IPS-18c (cell line): ENCODE measurements around the gene SPDYA.
A peak's percentile ranks its signal among the peaks of the same experiment; 100 is the strongest.
"Not testable (repeated sequence)": the region's sequence is repeated elsewhere in the genome, so short reads cannot be mapped to it uniquely, and the experiment has no call there.

Experiments used
- H3K4me3 ChIP-seq: 2 replicates; pipeline ENCODE4 v1.7.0; 2013; ENCODE audit warnings: low read depth, mild to moderate bottlenecking, low read length, moderate library complexity; ENCODE audit not compliant: insufficient read depth
- H3K9me3 ChIP-seq: one replicate; pipeline ENCODE4 v1.6.1; 2013; ENCODE audit warnings: mild to moderate bottlenecking, low read length, moderate library complexity; ENCODE audit not compliant: control insufficient read depth, insufficient read depth

SPDYA gene

DNA sequence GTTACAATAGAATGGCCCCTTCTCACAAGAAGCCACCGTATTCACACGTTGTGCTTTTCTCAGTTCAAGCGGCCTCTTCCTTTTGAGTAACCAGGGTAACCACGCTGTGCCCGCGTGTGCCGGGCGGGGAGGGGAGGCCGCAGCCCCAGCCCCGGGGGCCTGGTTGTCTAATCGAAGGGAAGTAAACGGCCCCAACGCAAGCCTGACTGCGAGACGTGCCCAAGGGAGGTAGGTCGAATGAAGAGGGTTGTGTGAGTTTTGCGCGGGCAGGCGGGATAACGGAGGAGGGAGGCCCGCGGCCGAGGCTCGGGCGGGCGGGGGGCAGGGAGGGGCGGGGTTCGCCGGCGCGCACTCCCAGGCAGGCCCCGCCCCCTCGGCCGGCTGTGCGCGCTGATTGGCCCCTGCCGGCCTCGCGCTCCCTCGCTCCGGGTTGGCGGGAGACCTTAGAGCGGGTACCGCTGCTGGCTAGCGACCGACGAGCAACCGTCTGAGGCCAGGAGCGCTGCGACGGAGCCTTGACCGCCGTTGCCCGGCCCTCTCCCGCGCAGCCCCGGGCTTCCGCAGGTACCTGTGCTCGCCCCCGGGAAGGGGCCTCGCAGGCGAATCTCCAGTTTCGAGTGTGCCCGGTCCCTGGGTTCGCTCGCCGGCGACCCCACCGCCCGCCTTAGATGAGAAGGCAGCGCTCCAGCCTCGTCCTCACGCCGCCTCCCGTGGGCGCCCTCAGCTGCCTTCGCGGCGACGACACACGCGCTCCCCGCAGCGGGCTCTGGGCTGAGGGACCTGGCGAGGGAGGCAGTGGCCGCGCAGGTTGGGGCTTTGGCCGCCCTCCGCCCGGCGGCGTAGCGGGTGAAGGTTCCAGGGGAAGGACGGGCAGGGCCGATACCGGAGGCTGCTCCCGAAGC lies at the start of gene SPDYA:
TSS of gene SPDYA (plus strand) at position 451 of the 902 bp plus-strand sequence. CDS start 5,181 bp downstream, outside the sequence.
- Histone ChIP-seq H3K4me3 (peak within 1 kb of the TSS; percentile 39), H3K9me3 (no peaks in the 10 kb centered on the region)

DNA sequence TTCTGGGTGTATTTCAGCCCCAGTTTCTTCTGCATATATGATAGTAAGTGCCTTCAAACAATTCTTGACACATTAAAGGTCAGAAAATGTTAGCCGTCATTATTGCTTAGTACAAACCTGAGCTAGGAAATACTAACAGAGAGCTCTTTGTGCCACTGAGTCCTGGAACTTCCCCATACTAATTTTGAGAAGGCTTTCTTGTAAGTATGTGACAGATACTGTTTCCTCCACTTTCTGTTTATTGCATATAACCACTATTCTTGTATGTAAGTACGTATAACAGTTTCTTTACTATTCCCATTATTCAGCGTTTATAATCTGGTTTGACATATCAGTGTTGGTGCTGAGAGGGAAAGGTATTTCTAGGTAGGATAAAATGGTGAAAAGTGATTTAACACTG lies 49.2 kb upstream of the SPDYA start:
- Histone ChIP-seq H3K4me3 (no peak overlapping the region), H3K9me3 (no peaks in the 10 kb centered on the region)

DNA sequence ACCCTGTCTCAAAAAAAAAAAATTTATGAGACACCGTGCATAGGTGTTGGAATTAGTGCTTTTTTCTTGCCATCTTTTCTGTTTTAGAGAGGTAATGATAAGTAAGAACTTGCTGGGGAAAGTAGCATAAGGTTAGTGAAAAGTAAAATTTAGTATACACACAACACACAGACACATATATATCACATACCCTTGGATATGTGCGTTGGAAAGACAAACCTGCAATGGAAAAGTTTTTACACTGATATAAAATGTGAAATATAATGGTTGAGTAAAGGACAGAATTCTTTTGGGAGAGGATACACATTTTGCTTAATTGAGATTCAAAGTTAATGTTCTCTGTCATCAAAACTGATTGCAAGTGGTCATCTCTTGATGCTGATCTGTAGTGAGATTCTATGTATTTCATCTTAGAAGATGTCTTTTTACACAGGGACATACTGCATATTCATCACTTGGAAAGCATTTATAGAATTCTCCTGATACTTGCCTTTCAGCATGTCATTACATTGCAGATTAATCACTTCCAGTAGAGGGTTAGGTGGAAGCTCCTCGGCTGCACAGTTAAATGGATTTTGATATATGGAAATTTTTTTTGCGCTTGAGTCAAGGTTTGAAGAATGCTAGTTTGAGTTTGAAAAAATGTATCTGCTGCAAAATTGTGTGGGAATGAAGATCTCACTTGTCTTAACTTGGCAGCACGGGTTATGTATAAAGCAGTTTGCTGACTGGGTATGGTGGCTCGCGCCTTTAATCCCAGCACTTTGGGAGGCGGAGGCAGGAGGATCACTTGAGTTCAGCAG lies 45.5 kb upstream of the SPDYA start:
- H3K4me3 ChIP-seq, result no peak overlapping the region
- H3K9me3 ChIP-seq, result no peaks in the 10 kb centered on the region

DNA sequence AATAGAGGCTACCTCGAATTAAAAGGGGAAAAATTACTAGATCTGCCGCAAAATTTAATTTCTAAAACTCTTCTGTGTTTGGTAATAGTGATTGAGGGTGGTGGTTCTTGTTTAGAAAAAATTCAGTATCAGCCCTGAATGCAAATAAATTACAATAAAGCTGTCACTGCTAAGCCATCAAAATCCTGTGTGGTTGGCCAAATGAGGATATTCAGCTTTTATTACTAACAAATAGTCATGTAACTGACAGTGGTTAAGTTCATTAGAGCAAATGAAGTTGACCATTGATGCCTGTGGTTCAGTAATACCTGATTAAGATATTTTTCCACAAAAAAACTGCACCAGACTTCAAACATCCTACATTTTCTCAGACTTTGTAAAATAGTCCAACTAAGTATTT lies 44.6 kb upstream of the SPDYA start:
- Histone ChIP-seq H3K4me3 (no peak overlapping the region), H3K9me3 (no peaks in the 10 kb centered on the region)

DNA sequence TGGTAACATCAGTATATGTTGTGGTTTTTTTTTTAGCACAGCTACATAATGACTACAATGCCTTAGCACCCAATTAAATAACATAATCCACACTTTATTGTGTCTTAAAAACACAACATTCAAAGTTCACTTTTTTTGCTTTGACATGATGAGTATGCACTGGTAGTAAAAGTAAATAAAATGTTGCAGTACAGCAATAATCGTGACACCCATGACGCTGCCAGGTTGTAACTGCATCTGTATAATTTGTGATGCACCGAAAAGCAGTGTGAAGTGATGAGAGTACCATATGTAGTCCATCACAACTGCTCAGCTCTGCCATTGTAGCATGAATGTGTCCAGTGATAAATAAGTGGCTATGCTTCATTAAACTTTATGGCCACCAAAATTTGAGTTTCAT lies 43.3 kb upstream of the SPDYA start:
- H3K4me3 ChIP-seq, result no peak overlapping the region

DNA sequence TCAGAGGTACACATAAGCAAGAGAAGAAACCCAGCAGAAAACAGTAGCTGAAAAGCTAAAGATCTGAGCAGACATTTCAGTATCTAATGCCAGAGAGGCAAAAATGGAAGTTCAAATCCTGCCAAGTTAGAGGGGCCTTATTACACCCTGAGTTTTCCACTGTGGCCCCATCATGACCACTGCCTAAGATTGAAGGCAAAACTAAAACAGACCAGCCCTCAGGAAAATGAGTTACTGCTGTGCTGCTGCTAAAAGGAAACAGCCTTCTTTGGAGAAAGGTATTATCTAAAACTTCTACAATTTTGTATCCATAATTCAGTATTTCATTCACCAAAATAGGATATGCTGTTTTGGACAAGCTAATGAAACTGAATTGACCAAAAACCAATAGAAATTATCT lies 42.2 kb upstream of the SPDYA start:
- Histone ChIP-seq H3K9me3 (no peaks in the 10 kb centered on the region), H3K4me3 (no peak overlapping the region)

More for the DNA sequence above, 43.3 kb upstream of the SPDYA start:
- no peaks in the 10 kb centered on the region for H3K9me3 ChIP-seq

DNA sequence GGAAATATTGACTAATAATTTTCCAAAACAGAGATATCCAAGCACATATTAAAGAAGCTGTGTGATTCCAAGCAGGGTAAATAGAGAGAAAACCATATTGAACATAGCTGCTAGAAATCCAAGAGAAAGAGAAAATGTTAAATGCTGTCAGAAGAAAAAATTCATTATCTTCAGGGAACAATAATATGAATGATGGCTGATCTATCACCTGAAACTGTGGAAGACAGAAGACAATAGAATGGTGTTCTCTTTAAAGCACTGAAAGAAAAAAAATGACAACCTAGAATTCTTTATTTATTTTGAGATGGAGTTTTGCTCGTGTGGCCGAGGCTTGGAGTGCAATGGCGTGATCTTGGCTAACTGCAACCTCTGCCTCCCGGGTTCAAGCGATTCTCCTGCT lies 41.7 kb upstream of the SPDYA start:
- Histone ChIP-seq H3K9me3 (no peaks in the 10 kb centered on the region), H3K4me3 (no peak overlapping the region)

DNA sequence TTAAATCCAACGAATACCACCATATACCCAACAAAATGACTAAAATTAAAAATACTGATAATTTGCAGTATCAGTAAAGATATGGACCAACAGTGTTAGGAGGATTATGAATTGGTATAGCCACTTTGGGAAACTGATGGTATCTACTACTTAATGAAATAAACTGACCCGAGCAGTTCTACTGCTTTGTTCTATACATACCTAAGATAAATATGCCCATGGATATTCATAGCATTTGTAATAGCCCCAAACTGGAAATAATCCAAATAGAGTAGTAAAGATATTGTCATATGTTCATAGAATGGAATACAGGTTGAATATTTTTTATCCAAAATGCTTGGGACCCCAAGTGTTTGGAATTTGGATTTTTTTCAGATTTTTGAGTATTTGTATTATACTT lies 38.3 kb upstream of the SPDYA start:
- Histone ChIP-seq H3K4me3 (no peak overlapping the region), H3K9me3 (no peaks in the 10 kb centered on the region)

DNA sequence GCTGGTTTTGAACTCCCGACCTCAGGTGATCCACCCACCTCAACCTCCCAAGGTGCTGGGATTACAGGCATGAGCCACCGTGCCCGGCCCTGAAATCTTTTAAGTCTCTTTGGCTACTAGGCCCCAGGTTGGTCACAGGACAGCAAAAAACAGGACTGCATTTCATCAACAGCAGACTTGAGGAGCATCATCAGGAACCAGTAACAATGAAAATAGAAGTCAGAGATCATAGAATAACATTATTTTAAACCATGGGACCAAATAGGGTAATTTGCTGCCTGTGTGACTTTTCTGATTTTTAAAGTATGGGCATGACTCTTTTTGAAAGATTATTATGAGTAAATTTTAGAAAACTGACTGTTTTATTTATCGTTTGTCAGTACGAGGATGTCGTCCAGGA lies 34.2 kb upstream of the SPDYA start:
- no peak overlapping the region for H3K4me3 ChIP-seq
- no peaks in the 10 kb centered on the region for H3K9me3 ChIP-seq

DNA sequence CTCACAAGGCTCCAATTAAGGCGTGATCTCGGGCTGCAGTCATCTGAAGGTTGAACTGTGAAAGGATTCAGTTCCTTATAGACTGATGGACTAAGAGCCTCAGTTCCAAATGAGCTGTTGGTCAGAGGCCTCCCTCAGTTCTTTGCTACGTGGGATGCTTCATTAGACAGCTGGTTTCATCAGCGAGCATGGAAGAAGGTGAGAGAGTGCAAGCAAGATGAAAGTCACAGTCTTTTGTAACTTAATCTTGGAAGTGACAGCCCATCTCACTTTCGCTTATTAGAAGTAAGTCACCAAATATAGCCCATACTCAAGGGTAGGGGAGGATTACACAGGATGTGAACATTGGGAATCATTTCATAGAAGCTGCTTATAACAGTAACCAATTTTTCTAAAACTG lies 32.2 kb upstream of the SPDYA start:
- Histone ChIP-seq H3K9me3 (no peaks in the 10 kb centered on the region), H3K4me3 (no peak overlapping the region)

DNA sequence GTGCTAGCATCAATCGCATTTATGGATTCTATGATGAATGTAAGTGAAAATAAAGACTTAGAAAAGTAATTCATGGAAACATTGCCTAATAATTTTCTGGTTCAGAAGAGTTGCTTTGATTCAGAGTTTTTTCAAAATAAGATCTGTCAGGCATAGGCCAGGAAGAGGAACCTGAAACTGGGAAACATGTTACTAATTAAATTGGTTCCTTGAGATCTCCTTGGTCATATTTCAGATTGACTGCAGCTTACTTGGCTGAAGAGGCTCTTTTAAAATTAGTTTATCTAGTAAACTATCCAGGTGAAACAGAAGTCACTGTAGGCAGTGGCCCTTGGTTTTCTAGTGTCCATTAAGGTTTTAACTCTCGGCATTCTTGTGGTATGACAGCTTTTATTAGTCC lies 31.6 kb upstream of the SPDYA start:
- no peaks in the 10 kb centered on the region for H3K9me3 ChIP-seq

DNA sequence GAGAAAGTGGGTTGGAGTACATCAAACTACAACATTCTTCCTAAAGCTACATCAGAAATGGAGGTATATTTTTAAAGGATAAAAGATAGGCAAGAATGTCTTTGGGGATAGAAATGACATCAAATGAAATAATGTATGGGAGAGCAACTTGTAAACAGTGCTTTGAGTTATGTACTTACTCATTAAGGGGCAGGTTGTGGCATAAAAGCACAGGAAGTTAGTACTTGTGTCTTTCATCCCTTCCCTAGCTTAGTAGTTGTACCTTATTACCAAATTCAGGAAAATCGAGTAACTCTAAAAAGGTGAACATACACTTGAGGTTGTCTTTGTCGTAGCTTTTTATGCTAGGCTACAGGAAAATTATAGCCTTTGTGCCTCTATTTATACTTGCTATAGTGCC lies 30.1 kb upstream of the SPDYA start:
- Histone ChIP-seq H3K9me3 (no peaks in the 10 kb centered on the region), H3K4me3 (no peak overlapping the region)

More for the DNA sequence above, 31.6 kb upstream of the SPDYA start:
- H3K4me3 ChIP-seq, result no peak overlapping the region

DNA sequence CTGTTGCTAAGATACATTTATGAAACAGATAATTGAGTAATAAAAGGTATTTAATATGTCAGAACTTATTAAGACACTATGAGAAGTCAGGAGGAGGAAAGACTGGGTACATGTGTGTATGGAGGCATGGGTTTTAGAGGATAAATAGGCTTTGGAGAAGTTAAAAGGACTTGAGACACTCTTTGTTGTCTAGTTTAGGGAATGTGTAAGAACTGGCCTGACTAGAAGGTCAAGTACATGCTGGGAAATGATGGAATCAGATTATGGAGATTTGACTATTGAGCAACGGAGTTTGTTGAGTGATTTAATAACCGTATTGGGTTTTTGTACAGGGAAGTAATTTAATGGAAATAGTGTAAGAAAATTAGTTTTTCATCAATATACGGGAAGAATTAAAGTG lies 28.2 kb upstream of the SPDYA start:
- H3K4me3 ChIP-seq, result no peak overlapping the region
- H3K9me3 ChIP-seq, result no peaks in the 10 kb centered on the region

DNA sequence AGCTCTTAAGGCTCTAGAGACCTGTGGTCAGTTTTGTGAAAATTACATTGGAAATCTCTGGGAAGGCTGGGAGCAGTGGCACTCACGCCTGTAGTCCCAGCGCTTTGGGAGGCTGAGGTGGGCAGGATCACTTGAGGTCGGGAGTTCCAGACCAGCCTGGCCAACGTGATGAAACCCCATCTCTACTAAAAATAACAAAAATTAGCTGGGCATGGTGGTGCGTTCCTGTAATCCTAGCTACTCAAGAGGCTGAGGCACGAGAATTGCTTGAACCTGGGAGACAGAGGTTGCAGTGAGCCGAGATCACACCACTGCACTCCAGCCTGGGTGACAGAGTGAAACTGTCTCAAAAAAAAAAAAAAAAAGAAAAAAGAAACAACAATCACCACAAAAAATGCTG lies 26.1 kb upstream of the SPDYA start:
- not testable (repeated sequence) for H3K9me3 ChIP-seq, H3K4me3 ChIP-seq

DNA sequence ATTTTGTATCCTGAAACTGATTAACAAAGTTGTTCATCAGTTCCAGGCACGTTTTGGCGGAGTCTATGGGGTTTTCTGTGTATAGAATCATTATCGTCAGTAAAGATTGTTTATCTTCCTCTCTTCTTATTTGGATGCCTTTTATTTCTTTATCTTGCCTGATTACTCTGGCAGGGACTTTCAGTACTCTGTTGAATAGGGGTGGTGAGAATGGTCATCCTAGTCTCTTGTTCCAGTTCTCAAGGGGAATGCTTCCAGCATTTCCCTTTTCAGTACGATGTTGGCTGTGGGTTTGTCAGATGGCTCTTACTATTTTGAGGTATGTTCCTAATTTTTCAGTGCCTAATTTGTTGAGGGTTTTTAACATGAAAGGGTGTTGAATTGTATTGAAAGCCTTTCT lies 14.0 kb upstream of the SPDYA start:
- no peaks in the 10 kb centered on the region for H3K9me3 ChIP-seq
- no peak overlapping the region for H3K4me3 ChIP-seq

DNA sequence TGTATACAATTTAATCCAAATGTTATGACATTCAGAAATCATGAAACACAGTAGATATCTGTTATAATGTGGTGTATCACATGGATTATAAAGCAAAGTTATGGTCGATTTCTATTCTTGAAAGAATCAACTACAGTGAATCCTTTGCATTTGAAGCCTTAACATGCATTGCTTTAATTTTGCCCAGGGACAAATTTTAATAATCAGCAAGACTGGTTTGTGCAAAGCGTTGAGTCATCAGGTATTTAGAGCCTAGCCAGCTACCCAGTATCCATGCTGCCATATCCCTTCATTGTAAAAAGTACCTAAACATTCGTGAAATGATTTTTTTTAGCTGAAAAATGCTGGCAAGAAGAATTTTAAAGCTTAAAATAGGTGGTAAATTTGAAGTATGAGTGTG lies 8.9 kb upstream of the SPDYA start:
- Histone ChIP-seq H3K9me3 (no peaks in the 10 kb centered on the region), H3K4me3 (no peak overlapping the region)

DNA sequence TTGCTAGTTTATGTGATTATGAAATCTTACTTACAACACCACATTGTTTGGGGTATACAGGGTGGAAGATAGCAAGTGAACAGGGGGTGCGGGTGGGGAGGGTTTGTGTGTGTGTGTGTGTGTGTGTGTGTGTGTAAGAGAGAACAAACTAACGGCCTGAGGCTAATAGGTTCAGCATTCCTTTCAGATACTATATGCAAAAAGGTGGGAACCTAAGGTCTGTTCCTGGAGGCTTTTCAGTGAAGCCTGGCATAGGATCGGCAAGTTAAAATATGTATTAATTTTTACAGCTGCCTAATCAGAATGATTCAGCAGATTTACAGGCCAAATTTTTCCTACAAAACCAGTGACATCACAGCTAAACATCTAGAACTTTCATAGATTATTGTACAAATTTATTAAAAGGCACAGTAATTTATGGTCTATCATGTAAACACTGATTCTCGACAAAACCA lies 7.6 kb upstream of the SPDYA start:
- H3K9me3 ChIP-seq, result no peaks in the 10 kb centered on the region
- no peak overlapping the region for H3K4me3 ChIP-seq

DNA sequence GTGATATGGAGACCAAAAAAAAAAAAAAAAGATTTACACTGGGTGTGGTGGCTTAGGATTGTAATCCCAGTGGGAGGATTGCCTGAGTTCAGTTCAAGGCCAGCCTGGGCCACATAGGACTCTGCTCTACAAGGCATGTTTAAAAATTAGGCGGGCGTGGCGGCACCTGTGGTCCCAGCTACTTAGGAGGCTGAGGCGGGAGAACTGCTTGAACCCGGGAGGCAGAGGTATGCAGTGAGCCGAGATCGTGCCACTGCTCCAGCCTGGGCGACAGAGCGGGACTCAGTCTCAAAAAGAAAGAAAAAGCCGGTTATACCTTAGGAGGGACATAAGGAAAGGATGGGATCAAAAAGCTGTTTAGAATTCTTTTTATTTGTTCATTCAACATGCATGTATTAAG lies 707 bp upstream of the SPDYA start:
- Histone ChIP-seq H3K9me3 (no peaks in the 10 kb centered on the region), H3K4me3 (peak overlapping the region; percentile 32)
